Ovary (tissue), 9 donors: Measurements from ENCODE around the gene WDR49. TPM values are rescaled to one million over a fixed set of nuclear protein-coding genes. Genes with fewer than 3 reads are reported as not detected.

Source experiments
- DNase-seq, 5 donors: peaks; one replicate each; pipeline ENCODE4 v3.0.0-alpha.2; 2019 to 2020
- H3K27ac ChIP-seq, 2 donors: fragments of 200-600 bp; one replicate each; pipeline versions ENCODE4 v1.5.1 to v1.8.0; 2019 to 2022
- H3K27me3 ChIP-seq: fragments of 200-600 bp; one replicate; pipeline ENCODE4 v1.8.0; 2022
- H3K36me3 ChIP-seq: fragments of 200-600 bp; sonication (generic); one replicate; pipeline ENCODE4 v1.5.1; 2019
- H3K4me1 ChIP-seq: one replicate; pipeline ENCODE4 v1.8.1; 2013; ENCODE audit warnings: mild to moderate bottlenecking, moderate library complexity; ENCODE audit not compliant: insufficient read depth
- H3K4me3 ChIP-seq: fragments of 200-600 bp; sonication (generic); one replicate; pipeline ENCODE4 v1.5.1; 2017
- H3K9me3 ChIP-seq, 2 donors: fragments of 200-600 bp in 1 of 2; sonication (generic) in 1 of 2; one replicate each; pipeline versions ENCODE4 v1.5.1 to v1.8.1; 2013 to 2019; ENCODE audit warnings: mild to moderate bottlenecking in 1 of 2, moderate library complexity in 1 of 2
- EP300 ChIP-seq: sonication (generic); formaldehyde crosslinking; IDR thresholded peaks from one replicate; pipeline ENCODE4 v1.6.1; 2017; ENCODE audit warnings: antibody characterized with exemption
- POLR2A ChIP-seq: fragments of 450-650 bp; IDR thresholded peaks from one replicate; pipeline ENCODE4 v1.6.1; 2017; ENCODE audit warnings: antibody characterized with exemption, mild to moderate bottlenecking, moderate library complexity
- WGBS, 3 donors: extraction: QIAGEN DNeasy Blood & Tissue Kit in 1 of 3; methylation state at CpG; one replicate each; pipeline versions ENCODE4 v1.1.5 to v1.1.7; 2013 to 2017; 5-methylcytosine and 5-hydroxymethylcytosine counted together
- intact Hi-C, 4 donors: fragments of 100-400 bp; cut with DNase I; formaldehyde crosslinking; loops; one replicate each; pipeline versions ENCODE4 v1.11.0 to v1.15.1; 2022 to 2023
- polyA plus RNA-seq, 2 donors: library from polyadenylated mRNA; stranded (reverse); fragments of 200-250 nt in 1 of 2; fragments of 350-450 nt in 1 of 2; fragmentation: Illumina TruSeq in 1 of 2; extraction: RNeasy Lipid Tissue Mini Kit (QIAGEN cat#74804) in 1 of 2; gene quantifications; one replicate each; pipeline ENCODE4 v1.2.3, GENCODE V29; 2013 to 2014
- total RNA-seq, 7 donors: library from RNA; depleted of rRNA in 2 of 7; stranded (reverse); fragments of >200 nt in 2 of 7; fragmentation: NEBNext Ultra II Directional in 3 of 7; extraction: Animal tissue kit (Norgen Biotek cat#: 25700) in 3 of 7; gene quantifications; one replicate each; pipeline versions ENCODE4 v1.1.0 to v1.2.4, GENCODE V29; 2016 to 2023
- TF ChIP-seq, protein P1 (sequence below), 3 donors: fragments of 450-650 bp in 2 of 3; fragments of 200-600 bp in 1 of 3; IDR thresholded peaks; one replicate each; pipeline versions ENCODE4 v1.5.1 to v1.8.0; 2016 to 2022; ENCODE audit warnings: antibody characterized with exemption in 3 of 3, mild to moderate bottlenecking in 1 of 3
- donor health status: DM: no; HTN: no; CAD: no; lungs with moderate emphysema.
- donor health status: DM: no; HTN: no; CAD: no.
- donor health status: Bipolar disorder and iron deficiency.
- donor health status: DM: yes; HTN: yes; CAD: no.
- donor health status: DM: no; HTN: no; CAD: no.
- donor health status: DM: yes; HTN: yes; CAD: no.

Gene WDR49
- total and polyA plus RNA-seq, 9 donors = 0.12 to 20.6 (median 1.0) TPM

DNA sequence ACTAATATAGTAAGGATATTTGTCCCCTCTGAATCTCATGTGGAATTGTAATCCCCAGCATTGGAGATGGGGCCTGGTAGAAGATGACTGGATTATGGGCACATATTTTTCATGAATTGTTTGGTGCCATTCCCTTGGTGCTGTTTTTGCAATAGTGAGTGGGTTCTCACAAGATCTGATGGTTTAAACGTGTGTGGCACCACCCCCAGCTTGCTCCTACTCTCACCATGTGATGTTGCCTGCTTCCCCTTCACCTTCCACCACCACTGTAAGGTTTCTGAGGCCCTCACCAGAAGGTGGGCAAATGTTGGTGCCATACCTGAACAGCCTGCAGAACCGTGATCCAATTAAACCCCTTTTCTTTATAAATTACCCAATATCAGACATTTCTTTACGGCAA is 151.8 kb downstream of the WDR49 start:
- H3K36me3 ChIP-seq = no peaks in the 10 kb centered on the region
- 81 to 87% (median 84%) methylated on average over 3 of the region's 3 CpGs for WGBS, 3 donors
- H3K27ac ChIP-seq = no peak overlapping the region
- no peaks in the 10 kb centered on the region for H3K9me3 ChIP-seq
- intact Hi-C loops = no loop called here
- no peaks in the 10 kb centered on the region for H3K27me3 ChIP-seq
- DNase-seq = no peak
- TF ChIP-seq EP300 (no peak), POLR2A (no peak)
- TF ChIP-seq, protein P1, sequence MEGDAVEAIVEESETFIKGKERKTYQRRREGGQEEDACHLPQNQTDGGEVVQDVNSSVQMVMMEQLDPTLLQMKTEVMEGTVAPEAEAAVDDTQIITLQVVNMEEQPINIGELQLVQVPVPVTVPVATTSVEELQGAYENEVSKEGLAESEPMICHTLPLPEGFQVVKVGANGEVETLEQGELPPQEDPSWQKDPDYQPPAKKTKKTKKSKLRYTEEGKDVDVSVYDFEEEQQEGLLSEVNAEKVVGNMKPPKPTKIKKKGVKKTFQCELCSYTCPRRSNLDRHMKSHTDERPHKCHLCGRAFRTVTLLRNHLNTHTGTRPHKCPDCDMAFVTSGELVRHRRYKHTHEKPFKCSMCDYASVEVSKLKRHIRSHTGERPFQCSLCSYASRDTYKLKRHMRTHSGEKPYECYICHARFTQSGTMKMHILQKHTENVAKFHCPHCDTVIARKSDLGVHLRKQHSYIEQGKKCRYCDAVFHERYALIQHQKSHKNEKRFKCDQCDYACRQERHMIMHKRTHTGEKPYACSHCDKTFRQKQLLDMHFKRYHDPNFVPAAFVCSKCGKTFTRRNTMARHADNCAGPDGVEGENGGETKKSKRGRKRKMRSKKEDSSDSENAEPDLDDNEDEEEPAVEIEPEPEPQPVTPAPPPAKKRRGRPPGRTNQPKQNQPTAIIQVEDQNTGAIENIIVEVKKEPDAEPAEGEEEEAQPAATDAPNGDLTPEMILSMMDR (IDR thresholded peaks at IDR 0.05) = no peak
- no peak overlapping the region for H3K4me3 ChIP-seq
- no peaks in the 10 kb centered on the region for H3K4me1 ChIP-seq

DNA sequence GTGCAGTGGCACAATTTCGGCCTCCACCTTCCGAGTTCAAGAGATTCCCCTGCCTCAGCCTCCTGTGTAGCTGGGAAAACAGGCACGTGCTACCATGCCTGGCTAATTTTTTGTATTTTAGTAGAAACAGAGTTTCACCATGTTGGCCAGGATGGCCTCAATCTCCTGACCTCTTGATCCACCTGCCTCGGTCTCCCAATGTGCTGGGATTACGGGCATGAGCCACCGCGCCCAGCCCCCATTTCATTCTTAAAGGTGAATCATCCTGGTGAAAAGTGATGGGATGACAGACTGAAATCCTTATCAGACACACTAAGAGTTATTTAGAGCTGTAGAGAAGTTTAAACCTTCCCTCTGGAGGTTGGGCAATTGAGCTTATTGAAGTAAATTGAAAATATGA is 155.8 kb downstream of the WDR49 start:
- DNase-seq = no peak
- Histone ChIP-seq H3K27ac (no peak overlapping the region), H3K9me3 (no peaks in the 10 kb centered on the region), H3K36me3 (no peaks in the 10 kb centered on the region), H3K4me1 (no peaks in the 10 kb centered on the region), H3K4me3 (no peak overlapping the region), H3K27me3 (no peaks in the 10 kb centered on the region)
- WGBS, 3 donors = 95 to 97% (median 95%) methylated on average over 7 of the region's 7 CpGs
- intact Hi-C loops = no loop called here
- TF ChIP-seq POLR2A (no peak), EP300 (no peak)
- TF ChIP-seq, protein P1 (IDR thresholded peaks at IDR 0.05) = no peak

DNA sequence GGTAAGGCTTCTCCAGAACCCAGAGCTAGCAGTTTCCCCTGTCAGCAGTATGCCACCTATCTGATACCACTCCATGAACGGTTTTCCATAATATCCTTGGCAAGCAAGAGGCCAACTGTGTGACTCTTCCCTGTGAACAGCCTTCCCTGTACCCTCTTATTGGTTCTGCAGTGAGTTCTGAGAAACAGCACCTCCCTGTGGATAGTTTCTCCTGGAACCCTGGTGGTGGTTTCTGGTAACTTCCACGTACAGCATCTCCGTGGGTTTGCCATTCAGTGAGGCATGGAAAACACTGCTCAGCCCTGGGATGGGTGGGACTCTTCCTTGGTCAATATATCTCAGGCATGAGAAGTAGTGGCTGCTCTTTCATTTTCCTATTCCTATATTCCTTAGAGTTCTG is 160.5 kb downstream of the WDR49 start:
- Histone ChIP-seq H3K4me3 (no peak overlapping the region), H3K27me3 (no peaks in the 10 kb centered on the region), H3K27ac (no peak overlapping the region), H3K36me3 (no peaks in the 10 kb centered on the region), H3K9me3 (no peaks in the 10 kb centered on the region), H3K4me1 (no peaks in the 10 kb centered on the region)
- TF ChIP-seq POLR2A (no peak), EP300 (no peak)
- TF ChIP-seq, protein P1 (IDR thresholded peaks at IDR 0.05) = no peak
- intact Hi-C loops = no loop called here
- DNase-seq = no peak
- 67 to 90% (median 71%) methylated on average over 3 of the region's 3 CpGs for WGBS, 3 donors

DNA sequence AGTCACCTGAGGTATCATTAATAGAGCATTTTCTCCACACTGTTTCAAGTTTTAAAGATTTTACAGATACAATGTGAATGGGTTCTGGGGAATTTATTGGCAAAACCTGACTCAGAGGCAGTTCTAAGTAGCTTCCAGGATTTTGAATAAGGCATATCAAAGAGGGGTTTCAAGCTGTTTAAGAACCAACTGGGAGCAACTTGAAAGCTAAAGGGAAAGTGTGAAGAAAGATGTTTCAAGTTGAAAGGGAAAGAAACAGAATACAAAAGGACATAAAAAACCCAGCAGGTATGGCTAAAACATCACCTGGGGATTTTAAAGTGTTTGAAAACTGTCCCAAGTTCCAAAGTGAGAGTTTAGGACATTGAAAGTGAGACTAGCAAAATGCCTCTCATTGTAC is 162.1 kb downstream of the WDR49 start:
- H3K9me3 ChIP-seq = no peaks in the 10 kb centered on the region
- no peak overlapping the region for H3K27ac ChIP-seq
- TF ChIP-seq POLR2A (no peak), EP300 (no peak)
- TF ChIP-seq, protein P1 (IDR thresholded peaks at IDR 0.05) = no peak
- no peaks in the 10 kb centered on the region for H3K27me3 ChIP-seq
- DNase-seq = no peak
- H3K36me3 ChIP-seq = no peaks in the 10 kb centered on the region
- H3K4me1 ChIP-seq = no peaks in the 10 kb centered on the region
- intact Hi-C loops = no loop called here
- H3K4me3 ChIP-seq = no peak overlapping the region

DNA sequence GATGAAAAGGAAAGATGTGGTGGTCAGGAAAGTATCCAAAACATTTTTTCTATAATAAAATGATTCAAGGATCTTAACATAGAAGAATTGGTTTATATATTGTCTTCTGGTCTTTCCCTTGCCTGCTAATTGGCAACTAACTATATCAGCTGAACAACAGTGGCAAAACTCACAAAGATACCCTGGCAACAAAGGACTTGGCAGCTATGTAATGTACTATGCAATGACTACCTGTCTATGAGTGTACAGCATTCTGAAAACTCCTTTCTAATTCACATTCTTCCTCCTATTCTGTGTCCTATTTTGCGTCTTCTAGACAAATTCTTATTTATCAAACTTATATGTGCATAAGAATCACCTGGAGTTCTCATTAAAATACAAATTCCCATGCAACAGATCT is 164.2 kb downstream of the WDR49 start:
- TF ChIP-seq POLR2A = no peak
- TF ChIP-seq, protein P1 (IDR thresholded peaks at IDR 0.05) = no peak
- no peak for TF ChIP-seq EP300
- no peak for DNase-seq
- Histone ChIP-seq H3K9me3 (no peaks in the 10 kb centered on the region), H3K27ac (no peak overlapping the region), H3K4me1 (no peaks in the 10 kb centered on the region), H3K4me3 (no peak overlapping the region), H3K36me3 (no peaks in the 10 kb centered on the region), H3K27me3 (no peaks in the 10 kb centered on the region)
- WGBS, 3 donors = 62 to 74% (median 71%) methylated on average over 1 of the region's 1 CpG
- intact Hi-C loops = no loop called here
